Activated T-helper 1 cell treated with anti-CD3 and anti-CD28 coated beads, Interleukin-12 subunit alpha, Interleukin-12 subunit beta, Interleukin-2, Interleukin-4 antibody, amounts not matched to agents 30 ng/mL and 10 ng/mL and 1 ng/mL, durations not matched to agents 14 hours and 24 hours and 36 hours (primary cell): ENCODE measurements around the gene XPOT. TPM values are rescaled to one million over a fixed set of nuclear protein-coding genes. Genes with fewer than 3 reads are reported as not detected.

Experiments used
- DNase-seq: peaks from one replicate; pipeline ENCODE4 v3.0.0; 2021; ENCODE audit warnings: low spot score
- H3K27ac Mint-ChIP-seq: one replicate; pipeline ENCODE4 v1.8.0; 2021; ENCODE audit warnings: mild to moderate bottlenecking, mixed read lengths
- H3K27me3 Mint-ChIP-seq: one replicate; pipeline ENCODE4 v1.8.0; 2022; ENCODE audit warnings: mild to moderate bottlenecking, moderate library complexity, mixed read lengths; ENCODE audit not compliant: insufficient read depth
- H3K36me3 Mint-ChIP-seq: one replicate; pipeline ENCODE4 v1.8.0; 2021; ENCODE audit warnings: low read depth, mixed read lengths
- H3K4me1 Mint-ChIP-seq: one replicate; pipeline ENCODE4 v1.8.0; 2021; ENCODE audit warnings: low read depth, mixed read lengths
- H3K4me3 Mint-ChIP-seq: one replicate; pipeline ENCODE4 v1.8.0; 2021; ENCODE audit warnings: mild to moderate bottlenecking, moderate library complexity, mixed read lengths
- H3K9me3 Mint-ChIP-seq: one replicate; pipeline ENCODE4 v1.8.0; 2021; ENCODE audit warnings: mixed read lengths
- intact Hi-C: fragments of 100-400 bp; cut with micrococcal nuclease; formaldehyde crosslinking; loops from one replicate; pipeline ENCODE4 v1.15.1; 2024
- total RNA-seq: library from RNA; stranded (reverse); gene quantifications from 2 replicates; pipeline ENCODE4 v1.2.3, GENCODE V29; 2022

The XPOT gene
- total RNA-seq, 1 donor from 2014 or later, result 145 TPM

DNA sequence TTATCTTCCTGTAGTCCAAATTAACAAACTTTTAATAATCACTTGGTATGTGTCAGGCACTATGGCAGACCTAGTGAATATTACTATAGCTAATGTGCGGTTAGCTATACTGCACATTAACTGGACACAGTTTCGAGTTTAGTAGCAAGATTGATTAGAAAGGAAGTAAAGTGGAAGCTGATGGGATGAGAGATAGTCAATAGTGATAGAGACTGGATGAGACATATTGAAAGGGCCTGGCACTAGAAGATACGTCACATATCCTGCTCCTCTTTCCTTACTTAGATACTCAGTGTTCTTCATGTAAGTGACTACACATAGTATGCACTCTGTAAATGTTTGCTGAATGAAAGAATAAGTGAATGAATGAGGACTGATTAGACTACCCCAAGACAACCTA, 53.3 kb downstream of the XPOT start:
- H3K9me3 Mint-ChIP-seq, result no peaks in the 10 kb centered on the region
- intact Hi-C loops, result no loop called here
- H3K27me3 Mint-ChIP-seq, result no peaks in the 10 kb centered on the region
- peak overlapping the region; percentile 89 for H3K27ac Mint-ChIP-seq
- H3K4me3 Mint-ChIP-seq, result peak overlapping the region; percentile 63
- peaks cover 35% of the 10 kb centered on the region for H3K36me3 Mint-ChIP-seq
- peaks cover 55% of the 10 kb centered on the region for H3K4me1 Mint-ChIP-seq
- DNase-seq, result no peak

DNA sequence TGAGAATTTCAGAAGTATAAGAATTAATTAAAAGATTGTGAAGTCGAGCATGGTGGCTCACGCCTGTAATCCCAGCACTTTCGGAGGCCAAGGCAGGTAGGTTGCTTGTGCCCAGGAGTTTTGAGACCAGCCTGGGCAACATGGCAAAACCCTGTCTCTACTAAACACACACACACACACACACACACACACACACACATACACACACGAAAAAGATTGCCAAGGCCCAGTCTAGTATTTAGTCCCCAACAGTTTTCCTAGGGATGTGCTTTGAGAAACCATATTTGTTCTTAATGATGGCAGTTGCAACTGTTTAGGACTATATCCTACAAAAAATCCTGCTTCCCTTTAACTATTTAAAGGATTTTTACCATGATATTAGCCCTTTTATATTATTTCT, 53.7 kb downstream of the XPOT start:
- H3K4me1 Mint-ChIP-seq, result peaks cover 51% of the 10 kb centered on the region
- peak overlapping the region; percentile 89 for H3K27ac Mint-ChIP-seq
- intact Hi-C loops, result no loop called here
- peak overlapping the region; percentile 63 for H3K4me3 Mint-ChIP-seq
- DNase-seq, result no peak
- H3K36me3 Mint-ChIP-seq, result peaks cover 32% of the 10 kb centered on the region
- no peaks in the 10 kb centered on the region for H3K27me3 Mint-ChIP-seq
- no peaks in the 10 kb centered on the region for H3K9me3 Mint-ChIP-seq

DNA sequence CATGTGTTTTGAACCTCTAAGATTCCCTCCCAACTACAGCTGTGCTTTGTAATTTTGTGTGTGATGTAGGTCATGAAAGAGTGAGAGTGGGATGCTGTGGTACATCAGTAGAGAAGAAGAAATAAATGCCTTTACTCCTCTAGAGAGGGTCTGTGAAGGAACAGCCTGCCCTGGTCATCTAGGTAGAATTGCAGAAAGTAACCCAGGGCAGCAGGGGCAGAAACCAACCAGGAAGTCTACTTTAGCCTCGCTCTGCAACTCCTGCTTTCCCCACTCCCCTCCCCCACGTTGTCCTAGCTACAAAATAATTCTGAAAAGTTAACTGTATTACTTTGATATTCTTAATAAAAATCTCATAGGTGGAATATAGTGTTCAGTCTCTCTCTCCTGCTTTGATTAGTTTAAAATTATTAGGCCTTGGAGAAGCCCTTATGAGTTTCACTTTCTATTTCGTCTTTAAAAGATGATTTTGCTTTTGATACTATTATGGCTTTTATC, 55.3 kb downstream of the XPOT start:
- Mint-ChIP-seq H3K4me1 (peaks cover 41% of the 10 kb centered on the region), H3K27me3 (no peaks in the 10 kb centered on the region), H3K27ac (peak overlapping the region; percentile 89), H3K9me3 (no peaks in the 10 kb centered on the region), H3K4me3 (peak overlapping the region; percentile 83), H3K36me3 (peaks cover 31% of the 10 kb centered on the region)
- DNase-seq, result no peak
- intact Hi-C loops, result no loop called here

DNA sequence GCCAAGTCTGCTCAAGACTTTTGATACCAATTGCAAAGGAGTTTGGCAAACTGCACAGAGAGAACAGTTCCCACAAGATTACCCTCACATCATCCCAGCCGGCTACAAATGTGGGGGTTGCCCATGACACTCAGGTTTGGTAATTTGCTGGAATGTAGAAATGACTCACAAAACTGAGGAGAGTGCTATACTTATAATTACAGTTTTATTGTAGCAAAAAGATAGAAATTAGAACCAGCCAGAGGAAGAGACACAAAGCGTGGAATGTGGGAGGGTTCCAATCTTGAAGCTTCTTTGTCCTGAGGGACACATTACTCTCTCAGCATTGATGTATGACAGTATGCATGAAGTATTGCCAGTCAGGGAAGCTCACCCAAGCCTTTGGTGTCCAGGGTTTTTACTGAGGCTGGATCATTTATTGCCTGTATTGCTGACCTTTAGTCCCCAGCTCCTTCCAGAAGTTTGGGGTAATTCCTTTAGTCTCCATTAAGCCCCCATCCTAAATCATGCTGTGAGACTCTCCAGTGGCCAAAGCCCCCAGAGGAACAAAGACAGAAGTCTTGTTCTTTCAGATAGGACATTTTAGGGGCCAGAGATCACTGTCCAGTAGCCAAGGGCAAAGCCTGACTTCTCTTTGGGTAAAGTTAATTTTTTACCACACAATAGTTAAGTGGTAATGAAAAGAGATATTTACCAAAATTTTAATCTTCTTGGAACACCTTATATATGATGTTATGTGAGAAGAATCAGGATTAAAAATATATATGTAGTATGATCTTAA, 57.6 kb downstream of the XPOT start:
- H3K36me3 Mint-ChIP-seq, result peaks cover 35% of the 10 kb centered on the region
- H3K4me1 Mint-ChIP-seq, result peaks cover 30% of the 10 kb centered on the region
- no peak overlapping the region for H3K27ac Mint-ChIP-seq
- DNase-seq, result no peak
- intact Hi-C loops, result loop anchor here (1.0 kb wide), 1 partner anchor 10 kb away; the partner anchor contains the start of gene TBK1
- H3K27me3 Mint-ChIP-seq, result no peaks in the 10 kb centered on the region
- H3K9me3 Mint-ChIP-seq, result no peaks in the 10 kb centered on the region
- H3K4me3 Mint-ChIP-seq, result no peak overlapping the region

DNA sequence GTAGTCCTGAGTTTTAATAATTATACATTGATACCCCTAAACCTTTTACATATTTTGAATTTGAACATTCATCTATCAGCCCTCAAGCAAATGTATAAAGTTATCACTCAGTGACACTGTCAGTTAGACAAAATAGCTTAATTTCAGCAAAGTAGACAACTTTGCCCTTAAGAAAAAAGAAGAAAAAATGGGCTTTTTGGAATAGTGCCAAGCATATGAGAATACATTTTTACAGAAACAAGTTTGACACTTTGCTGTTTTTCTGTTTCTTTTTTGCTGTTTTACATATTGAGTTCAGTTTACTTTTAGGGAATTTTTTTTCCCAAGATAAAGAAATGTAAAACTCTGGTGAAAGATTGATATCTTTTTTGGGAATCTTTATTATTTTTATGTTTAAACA, 62.0 kb downstream of the XPOT start:
- Mint-ChIP-seq H3K4me3 (no peak overlapping the region), H3K27ac (no peak overlapping the region), H3K4me1 (peaks cover 7% of the 10 kb centered on the region), H3K27me3 (no peaks in the 10 kb centered on the region), H3K9me3 (no peaks in the 10 kb centered on the region), H3K36me3 (peaks cover 38% of the 10 kb centered on the region)
- intact Hi-C loops, result no loop called here
- DNase-seq, result no peak

DNA sequence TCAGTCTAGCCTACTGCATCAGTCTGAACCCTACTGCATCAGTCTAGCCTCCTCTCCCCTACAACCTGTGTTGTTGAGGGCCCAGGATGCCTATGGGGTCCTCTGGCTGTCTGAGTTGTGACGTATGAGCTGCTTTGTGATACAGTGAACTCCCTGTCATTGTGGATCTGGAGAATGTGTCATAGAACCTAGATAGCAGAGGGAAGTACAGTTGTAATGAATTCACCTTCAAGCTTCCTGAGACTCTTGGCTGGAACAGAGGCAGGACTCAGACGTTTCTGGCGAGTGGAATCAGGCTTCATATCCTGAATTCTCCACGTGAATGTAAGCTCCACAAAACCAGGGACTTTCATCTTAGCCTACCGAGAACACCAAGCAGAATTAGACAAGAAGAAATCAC, 64.8 kb downstream of the XPOT start:
- H3K4me1 Mint-ChIP-seq, result peaks cover 7% of the 10 kb centered on the region
- peak overlapping the region; percentile 2 for H3K27ac Mint-ChIP-seq
- H3K9me3 Mint-ChIP-seq, result no peaks in the 10 kb centered on the region
- H3K4me3 Mint-ChIP-seq, result no peak overlapping the region
- no peak for DNase-seq
- no peaks in the 10 kb centered on the region for H3K27me3 Mint-ChIP-seq
- peaks cover 53% of the 10 kb centered on the region for H3K36me3 Mint-ChIP-seq
- intact Hi-C loops, result no loop called here

DNA sequence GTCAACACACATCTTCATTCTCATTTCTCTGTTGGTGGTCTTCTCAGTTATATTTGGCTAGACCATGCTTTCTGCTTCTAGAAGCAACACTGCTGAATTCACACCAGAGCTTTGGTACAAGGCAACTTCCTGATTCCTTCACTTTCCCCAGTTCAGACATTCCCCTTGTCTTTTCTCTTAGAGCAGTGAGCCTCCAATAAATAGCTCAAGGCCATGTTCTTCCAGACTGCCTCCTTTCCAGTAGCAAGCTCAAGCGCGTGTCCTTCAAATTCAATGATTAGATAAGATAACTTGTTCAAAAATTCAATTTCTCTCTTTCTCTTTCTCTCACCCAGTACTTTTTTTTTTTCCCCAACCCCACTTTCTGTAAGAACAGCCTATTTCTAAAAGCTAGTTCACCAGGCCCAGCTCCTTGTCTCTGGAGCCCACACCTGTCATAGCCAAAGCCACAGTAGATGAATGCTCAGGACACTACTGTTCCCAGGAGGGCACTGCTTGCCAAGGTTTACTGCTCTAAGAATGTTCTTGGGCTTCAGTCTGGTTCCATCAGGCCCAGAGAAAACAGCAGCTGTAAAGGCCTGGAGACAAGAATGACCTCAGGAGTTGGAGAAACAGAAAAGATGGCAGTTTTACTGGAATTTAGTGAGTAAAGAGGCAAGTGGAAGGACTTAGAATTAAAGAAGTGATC, 65.4 kb downstream of the XPOT start:
- Mint-ChIP-seq H3K9me3 (no peaks in the 10 kb centered on the region), H3K4me1 (peaks cover 7% of the 10 kb centered on the region), H3K36me3 (peaks cover 54% of the 10 kb centered on the region), H3K27me3 (no peaks in the 10 kb centered on the region), H3K4me3 (no peak overlapping the region), H3K27ac (no peak overlapping the region)
- DNase-seq, result no peak
- intact Hi-C loops, result no loop called here

DNA sequence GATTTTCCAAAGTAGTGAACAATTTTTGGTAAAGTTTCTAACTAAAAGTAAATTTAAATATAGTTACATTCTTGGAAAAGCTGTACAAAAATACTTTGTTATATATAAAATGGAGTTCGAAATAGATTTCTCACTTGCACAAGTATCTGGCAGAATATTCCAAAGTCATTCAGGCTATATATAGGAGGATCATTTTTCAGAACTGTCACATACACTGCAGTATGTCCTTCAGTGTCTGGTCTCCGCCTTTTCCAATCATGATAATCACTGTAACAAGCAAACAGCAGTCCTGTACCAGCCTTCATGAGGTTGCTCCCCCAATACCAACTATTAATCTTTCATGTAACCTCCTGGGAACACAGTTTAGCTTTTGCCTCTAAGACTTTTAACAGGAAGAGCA, 66.3 kb downstream of the XPOT start:
- H3K9me3 Mint-ChIP-seq, result peaks cover 5% of the 10 kb centered on the region
- H3K27me3 Mint-ChIP-seq, result no peaks in the 10 kb centered on the region
- H3K36me3 Mint-ChIP-seq, result peaks cover 57% of the 10 kb centered on the region

DNA sequence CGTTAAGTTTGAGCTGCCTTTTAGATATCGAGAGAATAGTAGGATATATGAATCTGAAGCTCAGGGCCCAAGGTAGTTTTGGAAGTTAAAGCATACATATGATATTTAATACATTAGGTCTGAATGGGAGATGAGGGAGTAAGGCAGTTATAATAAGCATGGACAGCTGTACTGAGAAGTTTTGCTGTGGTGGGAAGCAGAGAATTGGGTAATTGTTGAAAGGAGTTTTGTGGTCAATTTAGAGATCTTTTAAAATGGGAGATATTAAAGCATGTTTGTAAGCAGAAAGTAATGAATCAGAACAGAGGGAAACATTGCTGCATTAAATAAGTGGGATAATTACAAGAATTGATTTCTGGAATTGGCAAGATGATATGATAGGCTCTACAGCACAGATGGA, 69.0 kb downstream of the XPOT start:
- H3K4me1 Mint-ChIP-seq, result peaks cover 14% of the 10 kb centered on the region
- no peak for DNase-seq
- H3K27me3 Mint-ChIP-seq, result no peaks in the 10 kb centered on the region
- H3K9me3 Mint-ChIP-seq, result peaks cover 23% of the 10 kb centered on the region
- no peak overlapping the region for H3K27ac Mint-ChIP-seq
- H3K4me3 Mint-ChIP-seq, result no peak overlapping the region
- peaks cover 70% of the 10 kb centered on the region for H3K36me3 Mint-ChIP-seq
- intact Hi-C loops, result no loop called here

More for the DNA sequence above, 66.3 kb downstream of the XPOT start:
- H3K4me3 Mint-ChIP-seq, result no peak overlapping the region
- no peak for DNase-seq
- no peak overlapping the region for H3K27ac Mint-ChIP-seq
- peaks cover 7% of the 10 kb centered on the region for H3K4me1 Mint-ChIP-seq
- intact Hi-C loops, result no loop called here

DNA sequence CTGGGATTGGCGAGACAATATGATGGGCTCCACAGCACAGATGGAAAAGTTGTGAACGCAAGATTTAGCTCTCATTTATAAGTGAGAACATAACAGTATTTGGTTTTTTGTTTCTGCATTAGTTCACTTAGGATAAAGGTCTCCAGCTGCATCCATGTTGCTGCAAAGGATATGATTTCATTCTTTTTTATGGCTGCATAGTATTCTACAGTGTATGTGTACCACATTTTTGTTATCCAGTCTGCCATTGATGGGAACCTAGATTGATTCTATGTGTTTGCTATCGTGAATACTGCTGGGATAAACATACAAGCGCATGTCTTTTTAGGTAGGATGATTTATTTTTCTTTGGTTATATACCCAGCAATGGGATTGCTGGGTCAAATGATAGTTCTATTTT, 71.3 kb downstream of the XPOT start:
- Mint-ChIP-seq H3K27me3 (no peaks in the 10 kb centered on the region), H3K36me3 (peaks cover 62% of the 10 kb centered on the region), H3K4me3 (no peak overlapping the region), H3K9me3 (peaks cover 23% of the 10 kb centered on the region), H3K27ac (no peak overlapping the region), H3K4me1 (peaks cover 7% of the 10 kb centered on the region)
- intact Hi-C loops, result no loop called here
- DNase-seq, result no peak

DNA sequence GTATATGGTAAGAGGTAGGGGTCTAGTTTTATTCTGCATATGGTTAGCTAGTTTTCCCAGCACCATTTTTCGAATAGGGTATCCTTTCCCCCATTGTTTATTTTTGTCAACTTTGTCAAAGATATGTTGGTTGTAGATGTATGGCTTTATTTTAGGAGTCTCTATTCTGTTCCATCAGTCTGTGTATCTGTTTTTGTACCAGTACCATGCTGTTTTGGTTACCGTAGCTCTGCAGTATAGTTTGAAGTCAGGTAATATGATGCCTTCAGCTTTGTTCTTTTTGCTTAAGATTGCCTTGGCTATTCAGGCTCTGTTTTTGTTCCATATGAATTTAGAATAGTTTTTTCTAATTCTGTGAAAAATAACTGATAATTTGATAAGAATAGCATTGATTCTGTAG, 72.7 kb downstream of the XPOT start:
- Mint-ChIP-seq H3K4me1 (peaks cover 7% of the 10 kb centered on the region), H3K27me3 (no peaks in the 10 kb centered on the region), H3K9me3 (peaks cover 23% of the 10 kb centered on the region), H3K4me3 (no peak overlapping the region), H3K36me3 (peaks cover 54% of the 10 kb centered on the region), H3K27ac (no peak overlapping the region)
- no peak for DNase-seq
- intact Hi-C loops, result no loop called here

DNA sequence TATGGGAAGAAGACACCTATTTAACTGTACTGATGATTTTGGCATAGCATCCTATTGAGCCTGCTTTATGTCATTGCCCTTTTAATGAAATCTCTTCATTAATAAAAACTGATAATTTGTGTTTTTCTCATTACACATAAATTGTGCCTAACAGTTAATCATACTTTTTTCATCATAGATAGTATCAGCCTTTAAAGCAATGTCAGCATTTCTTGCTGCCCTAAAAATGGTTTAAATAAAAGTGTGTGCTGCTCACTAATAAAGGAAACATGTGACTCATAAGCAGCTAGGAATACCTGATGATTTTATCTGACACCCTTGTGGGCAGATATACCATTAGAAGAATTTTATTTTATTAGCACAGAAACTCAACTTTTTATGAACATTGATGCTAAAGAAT, 74.5 kb downstream of the XPOT start:
- Mint-ChIP-seq H3K27ac (no peak overlapping the region), H3K4me3 (no peak overlapping the region), H3K27me3 (no peaks in the 10 kb centered on the region), H3K36me3 (peaks cover 44% of the 10 kb centered on the region), H3K9me3 (peaks cover 23% of the 10 kb centered on the region), H3K4me1 (peaks cover 7% of the 10 kb centered on the region)
- intact Hi-C loops, result no loop called here
- DNase-seq, result no peak

DNA sequence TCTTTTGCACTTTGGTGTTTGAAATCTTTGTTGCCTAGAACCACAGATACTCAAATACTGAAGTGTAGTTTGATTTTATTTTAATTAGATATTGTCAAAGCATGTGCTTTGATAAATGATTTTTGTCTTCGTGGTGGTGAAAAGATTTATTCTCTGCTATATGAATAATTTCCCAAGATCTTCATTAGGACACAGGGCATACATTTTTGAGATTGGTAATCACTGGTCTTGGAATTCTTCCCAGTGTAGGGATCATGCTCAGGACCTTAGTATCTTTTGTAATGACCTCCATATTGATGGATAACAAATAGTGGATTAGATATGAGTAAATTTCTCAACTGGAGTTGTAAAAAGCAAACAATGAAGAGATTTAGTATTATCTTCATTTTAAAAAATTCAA, 76.0 kb downstream of the XPOT start:
- DNase-seq, result no peak
- H3K4me3 Mint-ChIP-seq, result no peak overlapping the region
- no peak overlapping the region for H3K27ac Mint-ChIP-seq
- intact Hi-C loops, result no loop called here
- peaks cover 7% of the 10 kb centered on the region for H3K4me1 Mint-ChIP-seq
- H3K36me3 Mint-ChIP-seq, result peaks cover 40% of the 10 kb centered on the region
- no peaks in the 10 kb centered on the region for H3K27me3 Mint-ChIP-seq
- H3K9me3 Mint-ChIP-seq, result peaks cover 22% of the 10 kb centered on the region
